Astrocyte (in vitro differentiated cells and primary cell): ENCODE data around the gene PRAMEF1. TPM values are rescaled to one million over a fixed set of nuclear protein-coding genes. Genes with fewer than 3 reads are reported as not detected.

Source experiments
- DNase-seq: peaks from one replicate; pipeline ENCODE4 v3.0.0-alpha.2; 2010; ENCODE audit warnings: low read depth
- FAIRE-seq: peaks from 2 replicates; lab custom pipeline; 2011; peaks lifted over from hg19 to GRCh38; lab: Jason Lieb, UNC
- H2AFZ ChIP-seq: 2 replicates; pipeline ENCODE4 v1.6.0; 2012; ENCODE audit warnings: low read depth, low read length, inconsistent platforms
- H3K27ac ChIP-seq: 2 replicates; pipeline ENCODE4 v1.5.1; 2011; ENCODE audit warnings: low read depth, low read length, inconsistent platforms
- H3K27me3 ChIP-seq: 2 replicates; pipeline ENCODE4 v1.6.0; 2011; ENCODE audit warnings: low read length, inconsistent platforms; ENCODE audit not compliant: insufficient read depth
- H3K36me3 ChIP-seq: 2 replicates; pipeline ENCODE4 v1.5.1; 2011; ENCODE audit warnings: low read length, inconsistent platforms; ENCODE audit not compliant: insufficient read depth
- H3K4me1 ChIP-seq: 2 replicates; pipeline ENCODE4 v1.5.1; 2011; ENCODE audit warnings: low read length, inconsistent platforms; ENCODE audit not compliant: insufficient read depth
- H3K4me2 ChIP-seq: 2 replicates; pipeline ENCODE4 v1.6.0; 2012; ENCODE audit warnings: low read length, inconsistent platforms
- H3K4me3 ChIP-seq: 2 replicates; pipeline ENCODE4 v1.5.1; 2011; ENCODE audit warnings: low read depth, mild to moderate bottlenecking, low read length, inconsistent platforms; ENCODE audit not compliant: insufficient read depth
- H3K79me2 ChIP-seq: 2 replicates; pipeline ENCODE4 v1.6.0; 2012; ENCODE audit warnings: mild to moderate bottlenecking, low read length, inconsistent platforms; ENCODE audit not compliant: insufficient read depth
- H3K9ac ChIP-seq: 2 replicates; pipeline ENCODE4 v1.6.0; 2012; ENCODE audit warnings: mild to moderate bottlenecking, low read length, inconsistent platforms
- H3K9me3 ChIP-seq: 2 replicates; pipeline ENCODE4 v1.5.1; 2012; ENCODE audit warnings: low read depth, mild to moderate bottlenecking, low read length, inconsistent platforms; ENCODE audit not compliant: insufficient read depth
- H4K20me1 ChIP-seq: 2 replicates; pipeline ENCODE4 v1.6.0; 2012; ENCODE audit warnings: low read length, inconsistent platforms; ENCODE audit not compliant: insufficient read depth
- H3K27ac Mint-ChIP-seq: one replicate; pipeline ENCODE4 v1.8.0; 2021; ENCODE audit warnings: mild to moderate bottlenecking, mixed read lengths; ENCODE audit not compliant: unreplicated experiment
- H3K27me3 Mint-ChIP-seq: one replicate; pipeline ENCODE4 v1.8.0; 2021; ENCODE audit warnings: low read depth, mixed read lengths; ENCODE audit not compliant: unreplicated experiment
- H3K36me3 Mint-ChIP-seq: one replicate; pipeline ENCODE4 v1.8.0; 2021; ENCODE audit warnings: low read depth, mixed read lengths; ENCODE audit not compliant: unreplicated experiment
- H3K4me1 Mint-ChIP-seq: one replicate; pipeline ENCODE4 v1.8.0; 2021; ENCODE audit warnings: low read depth, mixed read lengths; ENCODE audit not compliant: unreplicated experiment
- H3K4me3 Mint-ChIP-seq: one replicate; pipeline ENCODE4 v1.8.0; 2021; ENCODE audit warnings: mild to moderate bottlenecking, moderate library complexity, mixed read lengths; ENCODE audit not compliant: unreplicated experiment
- H3K9me3 Mint-ChIP-seq: one replicate; pipeline ENCODE4 v1.8.0; 2021; ENCODE audit warnings: mild to moderate bottlenecking, mixed read lengths; ENCODE audit not compliant: unreplicated experiment
- EZH2 ChIP-seq: IDR thresholded peaks from 2 replicates; pipeline ENCODE4 v1.6.1; 2012; ENCODE audit warnings: mild to moderate bottlenecking, low read length, inconsistent platforms; ENCODE audit not compliant: insufficient read depth
- total RNA-seq: library from RNA; stranded (reverse); gene quantifications from 2 replicates; pipeline ENCODE4 v1.2.1, GENCODE V29; 2021
- TF ChIP-seq, protein P1 (sequence below): IDR thresholded peaks from 2 replicates; pipeline ENCODE4 v1.5.1; 2011; ENCODE audit warnings: low read depth, mild to moderate bottlenecking, inconsistent platforms, low read length, moderate library complexity; ENCODE audit not compliant: insufficient read depth

Gene PRAMEF1
- total RNA-seq, 1 donor from 2014 or later = not detected

DNA sequence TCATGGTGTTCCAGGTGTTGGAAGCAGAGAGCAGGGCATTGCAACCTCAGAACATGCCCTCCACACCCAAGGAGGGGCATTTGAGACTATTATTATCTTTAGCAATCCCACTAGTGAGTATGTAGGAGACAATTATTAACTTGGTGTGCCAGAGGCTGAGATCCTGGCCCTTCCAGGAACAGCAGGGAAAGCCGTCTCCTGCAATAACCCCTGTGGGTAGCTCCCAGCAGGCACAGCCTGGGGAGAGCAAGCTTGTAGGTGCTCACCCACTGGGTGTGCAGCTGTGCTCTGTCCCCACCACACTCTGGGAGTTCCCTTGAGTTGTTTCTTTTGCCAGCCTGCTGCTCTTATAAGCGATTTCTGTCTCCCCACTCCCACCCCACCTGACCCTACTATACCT lies 34.9 kb upstream of the PRAMEF1 start:
- H3K27ac Mint-ChIP-seq = no peak overlapping the region
- no peak overlapping the region for H3K4me3 ChIP-seq

DNA sequence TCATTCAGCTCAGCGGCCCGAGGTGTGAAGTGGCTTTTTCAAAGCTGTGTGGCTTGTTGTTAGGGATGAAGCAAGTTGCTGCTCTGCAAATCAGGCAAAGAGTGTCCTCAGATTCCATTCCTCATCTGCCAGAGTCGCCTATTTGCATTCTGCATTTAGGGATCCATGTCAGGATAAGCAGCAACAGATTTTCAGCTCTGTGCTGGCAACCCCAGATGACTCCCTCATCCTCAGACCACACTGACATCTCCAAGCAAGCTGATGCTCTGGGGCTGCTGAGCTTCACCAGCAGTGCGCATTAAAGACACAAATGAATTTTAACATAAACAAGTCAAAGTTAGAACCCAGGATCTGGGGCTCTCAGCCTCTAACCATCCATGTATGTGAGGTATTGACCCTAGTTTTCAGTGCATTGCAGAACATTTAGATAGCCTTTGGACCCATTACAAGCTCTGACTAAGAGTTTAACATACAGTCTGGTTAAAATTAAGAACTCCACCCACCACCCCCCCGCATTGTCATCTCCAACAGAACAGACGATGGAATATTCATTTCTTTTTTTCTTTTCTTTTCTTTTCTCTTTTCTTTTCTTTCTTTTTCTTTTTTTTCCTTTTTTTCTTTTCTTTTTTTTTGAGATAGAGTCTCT lies 34.3 kb upstream of the PRAMEF1 start:
- H3K9me3 ChIP-seq = peaks cover 3% of the 10 kb centered on the region
- H3K27me3 ChIP-seq = no peaks in the 10 kb centered on the region
- no peaks in the 10 kb centered on the region for H3K4me1 ChIP-seq
- no peak overlapping the region for H3K4me3 ChIP-seq
- no peaks in the 10 kb centered on the region for H3K36me3 Mint-ChIP-seq
- no peak overlapping the region for H3K4me3 Mint-ChIP-seq
- H3K9me3 Mint-ChIP-seq = no peaks in the 10 kb centered on the region
- H2AFZ ChIP-seq = no peak overlapping the region
- no peaks in the 10 kb centered on the region for H3K36me3 ChIP-seq
- no peak overlapping the region for H3K9ac ChIP-seq
- no peak overlapping the region for H3K27ac Mint-ChIP-seq
- H3K4me2 ChIP-seq = no peak overlapping the region
- no peak overlapping the region for H3K27ac ChIP-seq
- H3K4me1 Mint-ChIP-seq = no peaks in the 10 kb centered on the region
- no peak for TF ChIP-seq EZH2
- TF ChIP-seq, protein P1, sequence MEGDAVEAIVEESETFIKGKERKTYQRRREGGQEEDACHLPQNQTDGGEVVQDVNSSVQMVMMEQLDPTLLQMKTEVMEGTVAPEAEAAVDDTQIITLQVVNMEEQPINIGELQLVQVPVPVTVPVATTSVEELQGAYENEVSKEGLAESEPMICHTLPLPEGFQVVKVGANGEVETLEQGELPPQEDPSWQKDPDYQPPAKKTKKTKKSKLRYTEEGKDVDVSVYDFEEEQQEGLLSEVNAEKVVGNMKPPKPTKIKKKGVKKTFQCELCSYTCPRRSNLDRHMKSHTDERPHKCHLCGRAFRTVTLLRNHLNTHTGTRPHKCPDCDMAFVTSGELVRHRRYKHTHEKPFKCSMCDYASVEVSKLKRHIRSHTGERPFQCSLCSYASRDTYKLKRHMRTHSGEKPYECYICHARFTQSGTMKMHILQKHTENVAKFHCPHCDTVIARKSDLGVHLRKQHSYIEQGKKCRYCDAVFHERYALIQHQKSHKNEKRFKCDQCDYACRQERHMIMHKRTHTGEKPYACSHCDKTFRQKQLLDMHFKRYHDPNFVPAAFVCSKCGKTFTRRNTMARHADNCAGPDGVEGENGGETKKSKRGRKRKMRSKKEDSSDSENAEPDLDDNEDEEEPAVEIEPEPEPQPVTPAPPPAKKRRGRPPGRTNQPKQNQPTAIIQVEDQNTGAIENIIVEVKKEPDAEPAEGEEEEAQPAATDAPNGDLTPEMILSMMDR = no peak
- no peak for FAIRE-seq
- no peaks in the 10 kb centered on the region for H3K79me2 ChIP-seq
- DNase-seq = no peak
- peaks cover 36% of the 10 kb centered on the region for H3K27me3 Mint-ChIP-seq
- no peaks in the 10 kb centered on the region for H4K20me1 ChIP-seq

More for the DNA sequence above, 34.9 kb upstream of the PRAMEF1 start:
- DNase-seq (no peak), FAIRE-seq (no peak)
- H2AFZ ChIP-seq = no peak overlapping the region
- no peak overlapping the region for H3K27ac ChIP-seq
- TF ChIP-seq, protein P1 = no peak
- no peak for TF ChIP-seq EZH2
- no peaks in the 10 kb centered on the region for H4K20me1 ChIP-seq
- no peaks in the 10 kb centered on the region for H3K9me3 Mint-ChIP-seq
- no peaks in the 10 kb centered on the region for H3K4me1 Mint-ChIP-seq
- peaks cover 36% of the 10 kb centered on the region for H3K27me3 Mint-ChIP-seq
- H3K9ac ChIP-seq = no peak overlapping the region
- no peaks in the 10 kb centered on the region for H3K4me1 ChIP-seq
- no peaks in the 10 kb centered on the region for H3K36me3 ChIP-seq
- H3K9me3 ChIP-seq = peaks cover 3% of the 10 kb centered on the region
- H3K4me3 Mint-ChIP-seq = no peak overlapping the region
- no peaks in the 10 kb centered on the region for H3K36me3 Mint-ChIP-seq
- H3K4me2 ChIP-seq = no peak overlapping the region
- no peaks in the 10 kb centered on the region for H3K27me3 ChIP-seq
- H3K79me2 ChIP-seq = no peaks in the 10 kb centered on the region

DNA sequence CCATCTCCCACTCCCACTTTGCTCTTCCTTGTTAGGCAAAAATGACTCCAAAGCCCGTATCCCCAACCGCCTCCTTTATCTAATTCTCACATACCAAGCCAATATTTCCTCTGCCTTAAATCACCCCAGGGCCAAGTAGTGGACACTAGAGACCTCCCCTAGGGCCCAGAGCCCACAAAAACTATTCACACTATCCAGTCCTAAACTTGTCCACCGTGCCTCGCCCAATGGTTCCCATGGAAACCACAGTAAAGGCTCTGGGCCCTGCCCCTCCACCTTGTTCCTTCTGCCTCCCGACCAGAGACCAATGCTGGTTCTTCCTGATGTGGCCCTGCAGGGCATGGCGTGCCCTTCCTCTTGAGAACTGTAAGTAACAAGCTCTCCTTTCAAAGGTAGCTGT lies 33.4 kb upstream of the PRAMEF1 start:
- peaks cover 3% of the 10 kb centered on the region for H3K9me3 ChIP-seq
- no peaks in the 10 kb centered on the region for H3K4me1 Mint-ChIP-seq

More for the DNA sequence above, 33.4 kb upstream of the PRAMEF1 start:
- H3K27me3 Mint-ChIP-seq = peaks cover 40% of the 10 kb centered on the region
- Histone ChIP-seq H3K4me1 (no peaks in the 10 kb centered on the region), H3K4me2 (no peak overlapping the region), H3K4me3 (no peak overlapping the region), H3K27ac (no peak overlapping the region), H3K27me3 (no peaks in the 10 kb centered on the region), H3K79me2 (no peaks in the 10 kb centered on the region), H3K36me3 (no peaks in the 10 kb centered on the region), H4K20me1 (no peaks in the 10 kb centered on the region), H3K9ac (no peak overlapping the region), H2AFZ (no peak overlapping the region)
- FAIRE-seq (no peak), DNase-seq (no peak)
- H3K36me3 Mint-ChIP-seq = no peaks in the 10 kb centered on the region
- no peak for TF ChIP-seq EZH2
- TF ChIP-seq, protein P1 = no peak
- no peak overlapping the region for H3K4me3 Mint-ChIP-seq
- no peaks in the 10 kb centered on the region for H3K9me3 Mint-ChIP-seq
- H3K27ac Mint-ChIP-seq = no peak overlapping the region
